ENCODE data around the gene RAPH1.

GRCh38 chr2:203535784-203536585 lies 884 bp upstream of the RAPH1 start:
- TF ChIP-seq EP300 (IDR thresholded peaks at IDR 0.05; ENCODE audit: borderline replicate concordance), result no peak
- TF ChIP-seq CREB1 (IDR thresholded peaks at IDR 0.05; ENCODE audit: low read depth), result no peak
- TF ChIP-seq TCF12 (IDR thresholded peaks at IDR 0.05; ENCODE audit: low read depth), result no peak
- no peak for TF ChIP-seq TAF1 (IDR thresholded peaks at IDR 0.05; ENCODE audit: low read depth)
- TF ChIP-seq TEAD4 (IDR thresholded peaks at IDR 0.05), result no peak
- no peak for TF ChIP-seq MAX (IDR thresholded peaks at IDR 0.05)
- TF ChIP-seq USF1 (IDR thresholded peaks at IDR 0.05), result no peak
- no peak for TF ChIP-seq REST (IDR thresholded peaks at IDR 0.05; ENCODE audit: low read depth)
- no peak for TF ChIP-seq EGR1 (IDR thresholded peaks at IDR 0.05)
- no peak for TF ChIP-seq RAD21 (IDR thresholded peaks at IDR 0.05; ENCODE audit: low read depth)
- no peak for TF ChIP-seq YY1 (IDR thresholded peaks at IDR 0.05; ENCODE audit: low read depth)
- no peak for TF ChIP-seq FOXM1 (IDR thresholded peaks at IDR 0.05; ENCODE audit: borderline replicate concordance, low read depth)
- TF ChIP-seq CEBPB (IDR thresholded peaks at IDR 0.05), result no peak

Measured in Ishikawa (cell line).